IMR-90 (cell line): Measurements from ENCODE around the gene MRAP2. TPM values are rescaled to one million over a fixed set of nuclear protein-coding genes. Genes with fewer than 3 reads are reported as not detected.

Experiments used
- ATAC-seq: fragments of 200-7000 bp; cut with Tn5 transposase; 2 replicates; pipeline ENCODE4 v1.9.1; 2020; ENCODE audit warnings: low read depth, mild to moderate bottlenecking, moderate library complexity
- BruUV-seq: library from RNA; stranded (reverse); fragments of 400-500 nt; replicated peaks from 2 replicates; lab custom pipeline; 2021; lab: Mats Ljungman, UMichigan
- CTCF ChIA-PET: fragments of 300-600 bp; formaldehyde crosslinking; extraction: SDS; loops from one replicate; lab custom pipeline; 2021; ENCODE audit warnings: antibody characterized with exemption; lab: Yijun Ruan, JAX
- POLR2A ChIA-PET: fragments of 300-600 bp; sonication (Branson Sonifier 250); formaldehyde crosslinking; loops from one replicate; lab custom pipeline; 2022; ENCODE audit warnings: antibody characterized with exemption; ENCODE audit not compliant: unreplicated experiment; lab: Charles Lee
- DNase-seq: peaks from one replicate; pipeline ENCODE4 v3.0.0; 2013
- H2AFZ ChIP-seq: replicated peaks from 2 replicates; pipeline ENCODE3; 2013; ENCODE audit warnings: low read length, mild to moderate bottlenecking; ENCODE audit not compliant: poor library complexity
- H2AK5ac ChIP-seq: 2 replicates; pipeline ENCODE4 v1.6.1; 2013; ENCODE audit warnings: low read depth, low read length, inconsistent platforms
- H2AK9ac ChIP-seq: replicated peaks from 2 replicates; pipeline ENCODE3; 2013; ENCODE audit warnings: mild to moderate bottlenecking, low read depth, low read length, moderate library complexity; ENCODE audit not compliant: poor library complexity
- H2BK120ac ChIP-seq: 2 replicates; pipeline ENCODE4 v1.6.1; 2013; ENCODE audit warnings: low read depth, low read length, inconsistent platforms
- H2BK15ac ChIP-seq: 3 replicates; pipeline ENCODE4 v1.6.1; 2013; ENCODE audit warnings: low read depth, low read length, inconsistent platforms
- H2BK20ac ChIP-seq: 2 replicates; pipeline ENCODE4 v1.6.1; 2013; ENCODE audit warnings: low read depth, mild to moderate bottlenecking, inconsistent platforms, low read length, moderate library complexity
- H2BK5ac ChIP-seq: 2 replicates; pipeline ENCODE4 v1.6.1; 2013; ENCODE audit warnings: mild to moderate bottlenecking, low read depth, low read length, inconsistent platforms; ENCODE audit not compliant: poor library complexity, severe bottlenecking
- H3K14ac ChIP-seq: replicated peaks from 2 replicates; pipeline ENCODE4 v1.6.1; 2013; ENCODE audit warnings: low read depth, low read length, inconsistent platforms
- H3K18ac ChIP-seq: 2 replicates; pipeline ENCODE4 v1.6.1; 2013; ENCODE audit warnings: low read depth, low read length, control low read depth
- H3K23ac ChIP-seq: 2 replicates; pipeline ENCODE4 v1.6.1; 2013; ENCODE audit warnings: low read depth, low read length, inconsistent platforms
- H3K27ac ChIP-seq: 2 replicates; pipeline ENCODE4 v1.5.1; 2013; ENCODE audit warnings: mild to moderate bottlenecking, control low read depth, low read length; ENCODE audit not compliant: insufficient read depth
- H3K27me3 ChIP-seq: 2 replicates; pipeline ENCODE4 v1.6.1; 2013; ENCODE audit warnings: low read length; ENCODE audit not compliant: control insufficient read depth, insufficient read depth
- H3K36me3 ChIP-seq: 2 replicates; pipeline ENCODE4 v1.6.1; 2013; ENCODE audit warnings: low read length, mixed read lengths; ENCODE audit not compliant: control insufficient read depth, insufficient read depth
- H3K4ac ChIP-seq: 2 replicates; pipeline ENCODE4 v1.6.1; 2013; ENCODE audit warnings: low read depth, low read length, inconsistent platforms
- H3K4me1 ChIP-seq: 2 replicates; pipeline ENCODE4 v1.6.1; 2013; ENCODE audit warnings: low read length, mixed read lengths; ENCODE audit not compliant: control insufficient read depth, insufficient read depth
- H3K4me2 ChIP-seq: 2 replicates; pipeline ENCODE4 v1.6.1; 2013; ENCODE audit warnings: low read depth, mild to moderate bottlenecking, control low read depth, low read length, moderate library complexity
- H3K4me3 ChIP-seq: 2 replicates; pipeline ENCODE4 v1.5.1; 2013; ENCODE audit warnings: low read depth, mild to moderate bottlenecking, control low read depth, low read length, moderate library complexity; ENCODE audit not compliant: insufficient read depth
- H3K56ac ChIP-seq: 2 replicates; pipeline ENCODE4 v1.6.1; 2013; ENCODE audit warnings: low read length, inconsistent platforms; ENCODE audit not compliant: insufficient read depth; ENCODE audit errors: extremely low read depth
- H3K79me1 ChIP-seq, 2 experiments: 2 replicates each; pipeline ENCODE4 v1.6.1; 2013; ENCODE audit warnings: low read length in 2 of 2, inconsistent platforms in 1 of 2, low read depth in 1 of 2
- H3K9ac ChIP-seq: 2 replicates; pipeline ENCODE4 v1.6.1; 2013; ENCODE audit warnings: low read depth, low read length, control low read depth
- H3K9me1 ChIP-seq: 2 replicates; pipeline ENCODE4 v1.6.1; 2013; ENCODE audit warnings: low read length, inconsistent platforms; ENCODE audit not compliant: insufficient read depth
- H3K9me3 ChIP-seq: 2 replicates; pipeline ENCODE4 v1.6.1; 2013; ENCODE audit warnings: low read length; ENCODE audit not compliant: control insufficient read depth, insufficient read depth
- H4K20me1 ChIP-seq: 2 replicates; pipeline ENCODE4 v1.6.1; 2013; ENCODE audit warnings: low read length, inconsistent platforms; ENCODE audit not compliant: insufficient read depth
- H4K5ac ChIP-seq: 2 replicates; pipeline ENCODE4 v1.6.1; 2013; ENCODE audit warnings: mild to moderate bottlenecking, low read depth, low read length, control low read depth
- H4K8ac ChIP-seq, 2 experiments: 2 replicates each; pipeline ENCODE4 v1.6.1; 2013; ENCODE audit warnings: low read depth in 2 of 2, low read length in 2 of 2, control low read depth in 1 of 2, inconsistent platforms in 1 of 2
- H4K91ac ChIP-seq: 2 replicates; pipeline ENCODE4 v1.6.1; 2013; ENCODE audit warnings: low read depth, low read length, inconsistent platforms; ENCODE audit not compliant: insufficient read depth
- BHLHE40 ChIP-seq: fragments of 150-350 bp; IDR thresholded peaks from 2 replicates; pipeline ENCODE4 v1.6.1; 2016; ENCODE audit warnings: mild to moderate bottlenecking, low read depth, low read length
- CEBPB ChIP-seq: IDR thresholded peaks from 2 replicates; pipeline ENCODE4 v1.6.1; 2012; ENCODE audit warnings: low read depth, low read length, improper control_type of control experiment
- CTCF ChIP-seq: conservative IDR thresholded peaks from 2 replicates; pipeline ENCODE4 v1.5.1; 2012; ENCODE audit warnings: mild to moderate bottlenecking, low read depth, low read length, improper control_type of control experiment
- MAFK ChIP-seq: IDR thresholded peaks from 2 replicates; pipeline ENCODE4 v1.6.1; 2012; ENCODE audit warnings: low read depth, low read length, improper control_type of control experiment
- MAZ ChIP-seq: IDR thresholded peaks from 2 replicates; pipeline ENCODE4 v1.6.1; 2012; ENCODE audit warnings: low read depth, mild to moderate bottlenecking, low read length, improper control_type of control experiment, moderate library complexity, borderline replicate concordance
- MXI1 ChIP-seq: IDR thresholded peaks from 2 replicates; pipeline ENCODE4 v1.6.1; 2012; ENCODE audit warnings: low read depth, mild to moderate bottlenecking, low read length, moderate library complexity, borderline replicate concordance
- NFE2L2 ChIP-seq: fragments of 150-350 bp; IDR thresholded peaks from 2 replicates; pipeline ENCODE4 v1.6.1; 2016; ENCODE audit warnings: low read depth, mild to moderate bottlenecking, low read length
- POLR2A ChIP-seq: IDR thresholded peaks from 2 replicates; pipeline ENCODE4 v1.6.1; 2012; ENCODE audit warnings: mild to moderate bottlenecking, low read depth, low read length
- RCOR1 ChIP-seq: IDR thresholded peaks from 2 replicates; pipeline ENCODE4 v1.6.1; 2012; ENCODE audit warnings: mild to moderate bottlenecking, low read length, improper control_type of control experiment; ENCODE audit not compliant: insufficient replicate concordance
- RFX5 ChIP-seq: IDR thresholded peaks from 2 replicates; pipeline ENCODE4 v1.8.0; 2012; ENCODE audit warnings: low read depth, mild to moderate bottlenecking, low read length, moderate library complexity
- SMC3 ChIP-seq: fragments of 150-350 bp; IDR thresholded peaks from 2 replicates; pipeline ENCODE4 v1.6.1; 2016; ENCODE audit warnings: low read depth, mild to moderate bottlenecking, antibody characterized with exemption, low read length, moderate library complexity
- USF2 ChIP-seq: fragments of 150-350 bp; IDR thresholded peaks from 2 replicates; pipeline ENCODE4 v1.6.1; 2017; ENCODE audit warnings: mild to moderate bottlenecking, antibody characterized with exemption, low read length, low read depth
- WGBS, 2 experiments: methylation state at CpG; one replicate each; pipeline versions ENCODE4 v1.1.5 to v1.1.7; 2013; ENCODE audit warnings: missing lambda C conversion rate in 2 of 2; ENCODE audit not compliant: insufficient read length in 1 of 2; ENCODE audit errors: extremely low coverage in 2 of 2; 5-methylcytosine and 5-hydroxymethylcytosine counted together
- dilution Hi-C: fragments of 300-500 bp; cut with HindIII; formaldehyde crosslinking; loops from one replicate; pipeline ENCODE4 v1.14.3; 2018; ENCODE audit warnings: low sequenced_read_pairs; ENCODE audit not compliant: unreplicated experiment
- in situ Hi-C: fragments of 300-500 bp; cut with MboI; formaldehyde crosslinking; loops from 3 replicates; pipeline ENCODE4 v1.14.3; 2019; ENCODE audit warnings: low sequenced_read_pairs, inconsistent platforms, mixed read lengths
- intact Hi-C: fragments of 100-400 bp; cut with micrococcal nuclease; formaldehyde crosslinking; loops from 2 replicates; pipeline ENCODE4 v1.10.0; 2022
- polyA plus RNA-seq, 3 experiments: library from polyadenylated mRNA; depleted of rRNA; stranded (reverse); fragments of >200 nt; gene quantifications; 2 replicates each; pipeline ENCODE4 v1.2.3, GENCODE V29; 2012; ENCODE audit warnings: low replicate concordance in 1 of 3
- total RNA-seq: library from RNA; depleted of rRNA; stranded (reverse); fragments of >200 nt; gene quantifications from 2 replicates; pipeline ENCODE4 v1.2.3, GENCODE V29; 2012
- TF ChIP-seq, protein P1 (sequence below): fragments of 150-350 bp; IDR thresholded peaks from 2 replicates; pipeline ENCODE4 v1.6.1; 2016; ENCODE audit warnings: low read depth, mild to moderate bottlenecking, low read length, moderate library complexity, borderline replicate concordance

Gene MRAP2
- total and polyA plus RNA-seq, 2 of the 4 experiments (the other 2 are of a cell fraction) = 0.03 TPM; not detected in 1

GRCh38 chr6:84028350-84028749 lies 5.2 kb upstream of the MRAP2 start:
- Histone ChIP-seq H2AFZ (no peak overlapping the region), H2BK15ac (no peak overlapping the region), H3K4me1 (no peaks in the 10 kb centered on the region), H3K27me3 (peaks cover 10% of the 10 kb centered on the region), H3K4me3 (no peak overlapping the region), H3K23ac (no peak overlapping the region), H3K4me2 (no peak overlapping the region), H2BK5ac (no peak overlapping the region), H2AK5ac (no peak overlapping the region), H2BK120ac (no peak overlapping the region), H4K91ac (no peak overlapping the region), H3K14ac (no peak overlapping the region), H3K9ac (no peak overlapping the region), H3K56ac (no peak overlapping the region), H4K8ac (no peak overlapping the region), H2BK20ac (no peak overlapping the region), H3K4ac (no peak overlapping the region), H4K20me1 (no peaks in the 10 kb centered on the region), H2AK9ac (no peak overlapping the region), H3K9me1 (no peaks in the 10 kb centered on the region), H4K5ac (no peak overlapping the region), H3K27ac (no peak overlapping the region), H3K79me1 (no peaks in the 10 kb centered on the region), H3K9me3 (no peaks in the 10 kb centered on the region), H3K36me3 (no peaks in the 10 kb centered on the region), H3K18ac (no peak overlapping the region)
- POLR2A ChIA-PET = no interaction called here
- dilution Hi-C loops = no loop called here
- in situ Hi-C loops = no loop called here
- TF ChIP-seq POLR2A (no peak), MAFK (no peak), SMC3 (no peak), NFE2L2 (no peak), CEBPB (no peak), RFX5 (no peak), CTCF (no peak), MAZ (no peak), BHLHE40 (no peak), MXI1 (no peak), RCOR1 (no peak), USF2 (no peak)
- TF ChIP-seq, protein P1, sequence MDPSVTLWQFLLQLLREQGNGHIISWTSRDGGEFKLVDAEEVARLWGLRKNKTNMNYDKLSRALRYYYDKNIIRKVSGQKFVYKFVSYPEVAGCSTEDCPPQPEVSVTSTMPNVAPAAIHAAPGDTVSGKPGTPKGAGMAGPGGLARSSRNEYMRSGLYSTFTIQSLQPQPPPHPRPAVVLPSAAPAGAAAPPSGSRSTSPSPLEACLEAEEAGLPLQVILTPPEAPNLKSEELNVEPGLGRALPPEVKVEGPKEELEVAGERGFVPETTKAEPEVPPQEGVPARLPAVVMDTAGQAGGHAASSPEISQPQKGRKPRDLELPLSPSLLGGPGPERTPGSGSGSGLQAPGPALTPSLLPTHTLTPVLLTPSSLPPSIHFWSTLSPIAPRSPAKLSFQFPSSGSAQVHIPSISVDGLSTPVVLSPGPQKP = no peak
- WGBS, 2 experiments = no CpG with 5 or more reads among the region's 1 CpG
- CTCF ChIA-PET = no interaction called here
- BruUV-seq = no TSS peak
- intact Hi-C loops = no loop called here
- ATAC-seq (no peak), DNase-seq (no peak)
